Endothelial cell of umbilical vein (primary cell): ENCODE results near the gene MARCKSL1. TPM values are rescaled to one million over a fixed set of nuclear protein-coding genes. Genes with fewer than 3 reads are reported as not detected.

Experiments
- BruUV-seq: library from RNA; stranded (reverse); fragments of 400-500 nt; replicated peaks from 2 replicates; lab custom pipeline; 2021; lab: Mats Ljungman, UMichigan
- CTCF ChIA-PET: fragments of 300-600, 350-600 bp; sonication (Branson Sonifier 250); formaldehyde crosslinking; loops from one replicate; lab custom pipeline; 2021; ENCODE audit warnings: antibody characterized with exemption, inconsistent platforms; lab: Charles Lee
- POLR2A ChIA-PET: fragments of 300-600, 350-600 bp; sonication (Branson Sonifier 250); formaldehyde crosslinking; loops from one replicate; lab custom pipeline; 2021; ENCODE audit warnings: antibody characterized with exemption, inconsistent platforms; lab: Charles Lee
- DNase-seq: peaks from one replicate; pipeline ENCODE4 v3.0.0-alpha.2; 2011; ENCODE audit warnings: low read depth, low spot score
- FAIRE-seq: peaks from 2 replicates; lab custom pipeline; 2011; peaks lifted over from hg19 to GRCh38; lab: Jason Lieb, UNC
- H2AFZ ChIP-seq: 2 replicates; pipeline ENCODE4 v1.6.0; 2012; ENCODE audit warnings: low read depth, low read length, control low read depth, inconsistent platforms
- H3K27ac ChIP-seq: 2 replicates; pipeline ENCODE4 v1.5.1; 2011; ENCODE audit warnings: low read depth, mild to moderate bottlenecking, control low read depth, low read length, moderate library complexity; ENCODE audit not compliant: insufficient read depth
- H3K27me3 ChIP-seq, 2 experiments: 2 replicates each; pipeline versions ENCODE4 v1.6.0 to v1.6.1; 2011; ENCODE audit warnings: low read length in 2 of 2, mixed read lengths in 1 of 2; ENCODE audit not compliant: control insufficient read depth in 2 of 2, insufficient read depth in 2 of 2
- H3K36me3 ChIP-seq, 2 experiments: 2 replicates in 1 of 2; 3 replicates in 1 of 2; pipeline ENCODE4 v1.5.1; 2011; ENCODE audit warnings: low read length in 2 of 2, mild to moderate bottlenecking in 1 of 2, moderate library complexity in 1 of 2; ENCODE audit not compliant: control insufficient read depth in 2 of 2, insufficient read depth in 2 of 2; ENCODE audit errors: extremely low read depth in 1 of 2
- H3K4me1 ChIP-seq: 3 replicates; pipeline ENCODE4 v1.5.1; 2011; ENCODE audit warnings: mild to moderate bottlenecking, low read length; ENCODE audit not compliant: control insufficient read depth, insufficient read depth; ENCODE audit errors: extremely low read depth
- H3K4me2 ChIP-seq: 2 replicates; pipeline ENCODE4 v1.6.1; 2011; ENCODE audit warnings: low read length, control low read depth, mixed read lengths; ENCODE audit not compliant: insufficient read depth
- H3K4me3 ChIP-seq, 3 experiments: fragments of 200-600 bp in 1 of 3; sonication (generic), shearing (Covaris generic) in 1 of 3; replicated peaks in 1 of 3; 2 replicates each; pipeline ENCODE4 v1.5.1; 2011 to 2016; ENCODE audit warnings: control low read depth in 3 of 3, low read length in 3 of 3, mild to moderate bottlenecking in 2 of 3, inconsistent platforms in 1 of 3, low read depth in 1 of 3, moderate library complexity in 1 of 3; ENCODE audit not compliant: insufficient read depth in 1 of 3
- H3K79me2 ChIP-seq: 2 replicates; pipeline ENCODE4 v1.6.0; 2012; ENCODE audit warnings: low read length, inconsistent platforms; ENCODE audit not compliant: control insufficient read depth, insufficient read depth
- H3K9ac ChIP-seq: replicated peaks from 2 replicates; pipeline ENCODE3; 2011; ENCODE audit warnings: low read length, control low read depth; ENCODE audit not compliant: insufficient read depth; ENCODE audit errors: extremely low read depth
- H3K9me1 ChIP-seq: replicated peaks from 3 replicates; pipeline ENCODE4 v1.6.0; 2011; ENCODE audit warnings: mild to moderate bottlenecking, low read length; ENCODE audit not compliant: control insufficient read depth, insufficient read depth; ENCODE audit errors: extremely low read depth
- H3K9me3 ChIP-seq: replicated peaks from 2 replicates; pipeline ENCODE4 v1.5.1; 2012; ENCODE audit warnings: low read length, inconsistent platforms; ENCODE audit not compliant: control insufficient read depth, insufficient read depth
- H4K20me1 ChIP-seq: replicated peaks from 2 replicates; pipeline ENCODE3; 2011; ENCODE audit warnings: mild to moderate bottlenecking, low read length; ENCODE audit not compliant: control insufficient read depth, insufficient read depth; ENCODE audit errors: extremely low read depth
- CTCF ChIP-seq, 2 donors: IDR thresholded peaks; 1 replicate in 1 of 2; 2 replicates in 1 of 2; pipeline ENCODE4 v1.5.1; 2011; ENCODE audit warnings: low read length in 2 of 2, mild to moderate bottlenecking in 2 of 2, moderate library complexity in 2 of 2, control low read depth in 1 of 2, inconsistent platforms in 1 of 2, low read depth in 1 of 2; ENCODE audit not compliant: insufficient read depth in 1 of 2; ENCODE audit errors: extremely low read depth in 1 of 2
- EZH2 ChIP-seq: IDR thresholded peaks from 2 replicates; pipeline ENCODE4 v1.6.1; 2012; ENCODE audit warnings: borderline replicate concordance, low read depth, mild to moderate bottlenecking, moderate library complexity, low read length, inconsistent platforms; ENCODE audit not compliant: severe bottlenecking
- FOS ChIP-seq: IDR thresholded peaks from 2 replicates; pipeline ENCODE4 v1.6.1; 2011; ENCODE audit warnings: mild to moderate bottlenecking, low read length, moderate library complexity, borderline replicate concordance; ENCODE audit not compliant: insufficient read depth
- GATA2 ChIP-seq: IDR thresholded peaks from 2 replicates; pipeline ENCODE4 v1.7.0; 2011; ENCODE audit warnings: low read depth, mild to moderate bottlenecking, moderate library complexity, mixed read lengths, low read length; ENCODE audit not compliant: insufficient read length, insufficient read depth
- JUN ChIP-seq: IDR thresholded peaks from 2 replicates; pipeline ENCODE4 v1.6.1; 2011; ENCODE audit warnings: borderline replicate concordance, low read depth; ENCODE audit not compliant: insufficient read length, insufficient read depth
- MYC ChIP-seq: IDR thresholded peaks from one replicate; pipeline ENCODE4 v1.6.1; 2011; ENCODE audit warnings: mild to moderate bottlenecking, low read depth, low read length
- POLR2A ChIP-seq: IDR thresholded peaks from 2 replicates; pipeline ENCODE4 v1.6.1; 2012; ENCODE audit warnings: low read depth, mild to moderate bottlenecking, control low read depth, low read length
- POLR2AphosphoS5 ChIP-seq: IDR thresholded peaks from 2 replicates; pipeline ENCODE4 v1.6.1; 2012; ENCODE audit warnings: low read depth, mild to moderate bottlenecking, control low read depth, low read length, moderate library complexity; ENCODE audit not compliant: insufficient read depth
- dilution Hi-C: fragments of 300-500 bp; cut with MboI; formaldehyde crosslinking; loops from one replicate; pipeline ENCODE4 v1.15.0; 2019; ENCODE audit warnings: low sequenced_read_pairs; ENCODE audit not compliant: extremely low pct_ligation_motif_present
- intact Hi-C: fragments of 100-400 bp; cut with micrococcal nuclease; formaldehyde crosslinking; loops from one replicate; pipeline ENCODE4 v1.10.0; 2022
- polyA plus RNA-seq, 4 experiments: library from polyadenylated mRNA; depleted of rRNA in 3 of 4; stranded (reverse) in 3 of 4; unstranded in 1 of 4; fragments of >200 nt; gene quantifications; 2 replicates each; pipeline versions ENCODE4 v1.2.1 to v1.2.3, GENCODE V29; 2011 to 2012; ENCODE audit warnings: missing spikeins in 1 of 4
- total RNA-seq: library from RNA; stranded (reverse); gene quantifications from 2 replicates; pipeline ENCODE4 v1.2.3, GENCODE V29; 2021
- TF ChIP-seq, protein P1 (sequence below): IDR thresholded peaks from 2 replicates; pipeline ENCODE4 v1.6.1; 2011; ENCODE audit not compliant: insufficient read depth, insufficient read length

MARCKSL1 gene
- total and polyA plus RNA-seq, 2 donors (not counting 3 experiments of a cell fraction or from before 2014, with no cell fraction given) = 265 to 318 TPM

DNA sequence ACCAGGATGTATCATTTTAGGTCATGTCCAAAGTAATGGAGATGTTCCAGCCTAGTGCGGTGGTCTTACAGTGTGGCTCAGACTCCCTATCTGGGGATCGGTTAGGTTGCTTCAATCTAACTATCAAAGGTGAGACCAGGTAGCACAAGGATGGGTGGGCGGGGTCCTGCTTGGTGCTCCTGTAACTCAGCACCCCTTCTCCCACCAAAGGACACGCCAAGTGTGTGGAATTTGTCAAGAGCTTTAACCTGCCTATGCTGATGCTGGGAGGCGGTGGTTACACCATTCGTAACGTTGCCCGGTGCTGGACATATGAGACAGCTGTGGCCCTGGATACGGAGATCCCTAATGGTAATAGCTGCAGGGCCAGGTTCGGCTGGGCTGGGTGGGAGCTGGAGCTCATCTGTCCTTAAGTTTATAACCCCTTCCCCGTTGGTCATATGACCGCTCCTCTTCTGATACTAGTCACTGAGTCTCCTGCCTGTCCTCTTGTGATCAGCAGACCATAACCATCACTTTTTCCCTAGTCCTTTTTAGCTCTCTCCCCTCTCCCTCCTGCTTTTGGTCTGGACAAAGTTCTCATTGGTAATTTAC lies 5.4 kb downstream of the MARCKSL1 start:
- dilution Hi-C loops = no loop called here
- Histone ChIP-seq H3K9ac (no peak overlapping the region), H3K9me1 (no peaks in the 10 kb centered on the region), H3K27me3 (no peaks in the 10 kb centered on the region), H3K4me2 (no peak overlapping the region), H3K9me3 (no peaks in the 10 kb centered on the region), H4K20me1 (no peaks in the 10 kb centered on the region), H3K79me2 (peaks cover 18% of the 10 kb centered on the region), H3K4me1 (peaks cover 14% of the 10 kb centered on the region), H3K4me3 (no peak overlapping the region), H3K27ac (no peak overlapping the region), H3K36me3 (peaks cover 18 to 51% of the 10 kb centered on the region in 2 experiments), H2AFZ (no peak overlapping the region)
- TF ChIP-seq, protein P1, sequence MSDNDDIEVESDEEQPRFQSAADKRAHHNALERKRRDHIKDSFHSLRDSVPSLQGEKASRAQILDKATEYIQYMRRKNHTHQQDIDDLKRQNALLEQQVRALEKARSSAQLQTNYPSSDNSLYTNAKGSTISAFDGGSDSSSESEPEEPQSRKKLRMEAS = no peak
- TF ChIP-seq MYC (no peak), POLR2AphosphoS5 (no peak), GATA2 (no peak), EZH2 (no peak), JUN (no peak)
- no TSS peak for BruUV-seq
- POLR2A ChIA-PET = no interaction called here
- CTCF ChIA-PET = interaction anchor here (1.0 to 2.1 kb wide), 5 partner anchors 9 to 115 kb away, joined by 3 to 12 read pairs (median 4); no protein-coding TSS in a partner anchor
- intact Hi-C loops = no loop called here
- DNase-seq (no peak), FAIRE-seq (no peak)

DNA sequence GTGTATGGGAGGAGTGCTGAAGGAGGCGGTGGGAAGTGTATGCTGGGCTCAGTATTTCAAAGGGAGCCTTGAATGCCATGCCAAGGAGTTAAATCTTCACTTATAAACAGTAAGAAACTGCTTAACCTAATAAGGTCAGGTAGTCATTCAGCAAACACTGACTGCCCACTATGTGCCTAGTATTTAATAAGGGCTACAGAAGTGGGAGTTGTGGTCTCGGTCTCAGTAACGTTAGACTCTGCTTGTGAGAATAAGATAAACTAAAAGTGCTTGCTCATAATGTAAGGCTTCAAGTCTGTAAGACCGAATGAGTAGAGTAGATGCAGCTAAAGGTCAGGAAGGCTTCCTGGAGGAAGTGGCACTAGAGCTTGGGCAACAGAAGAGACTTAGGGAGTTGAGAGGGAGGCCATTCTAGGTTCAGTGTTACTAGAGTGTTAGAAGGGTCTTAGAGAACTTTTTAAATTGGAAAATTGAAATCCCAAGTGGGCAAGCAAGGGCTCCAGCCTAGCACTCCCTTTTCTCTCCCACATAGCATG lies 6.0 kb downstream of the MARCKSL1 start:
- intact Hi-C loops = no loop called here
- POLR2A ChIA-PET = no interaction called here
- Histone ChIP-seq H3K27me3 (no peaks in the 10 kb centered on the region), H3K9ac (no peak overlapping the region), H3K4me1 (peaks cover 14% of the 10 kb centered on the region), H3K4me3 (no peak overlapping the region), H3K4me2 (no peak overlapping the region), H3K79me2 (peaks cover 14% of the 10 kb centered on the region), H3K9me1 (no peaks in the 10 kb centered on the region), H2AFZ (no peak overlapping the region), H3K27ac (no peak overlapping the region), H3K9me3 (no peaks in the 10 kb centered on the region), H4K20me1 (no peaks in the 10 kb centered on the region), H3K36me3 (peaks cover 20 to 51% of the 10 kb centered on the region in 2 experiments)
- FAIRE-seq = no peak
- no peak for DNase-seq
- CTCF ChIA-PET = interaction anchor here (1.0 to 2.1 kb wide), 4 partner anchors 8 to 114 kb away, joined by 3 to 12 read pairs (median 4); no protein-coding TSS in a partner anchor
- TF ChIP-seq MYC (no peak), FOS (no peak), POLR2A (no peak), JUN (no peak), EZH2 (no peak), POLR2AphosphoS5 (no peak), CTCF (IDR thresholded peaks at IDR 0.05; ENCODE audit: extremely low read depth in 1 of 2, insufficient read depth in 1 of 2, low read depth in 1 of 2, low read length in 2 of 2) (no peak), GATA2 (no peak)
- TF ChIP-seq, protein P1 = no peak
- no TSS peak for BruUV-seq
- dilution Hi-C loops = no loop called here
